OCI-LY1 (cell line): ENCODE measurements around the gene RABGAP1L.

Experiments used
- CTCF ChIP-seq: fragments of 200-600 bp; sonication (generic), shearing (Covaris generic); IDR thresholded peaks from 2 replicates; pipeline ENCODE4 v1.5.1; 2017; ENCODE audit warnings: mild to moderate bottlenecking, antibody characterized with exemption, low read length, moderate library complexity, mixed read lengths
- EZH2 ChIP-seq: fragments of 200-600 bp; sonication (generic), shearing (Covaris generic); IDR thresholded peaks from 2 replicates; pipeline ENCODE4 v1.8.0; 2017; ENCODE audit warnings: borderline replicate concordance, mixed run types, mild to moderate bottlenecking, antibody characterized with exemption, low read length, moderate library complexity, mixed read lengths

DNA sequence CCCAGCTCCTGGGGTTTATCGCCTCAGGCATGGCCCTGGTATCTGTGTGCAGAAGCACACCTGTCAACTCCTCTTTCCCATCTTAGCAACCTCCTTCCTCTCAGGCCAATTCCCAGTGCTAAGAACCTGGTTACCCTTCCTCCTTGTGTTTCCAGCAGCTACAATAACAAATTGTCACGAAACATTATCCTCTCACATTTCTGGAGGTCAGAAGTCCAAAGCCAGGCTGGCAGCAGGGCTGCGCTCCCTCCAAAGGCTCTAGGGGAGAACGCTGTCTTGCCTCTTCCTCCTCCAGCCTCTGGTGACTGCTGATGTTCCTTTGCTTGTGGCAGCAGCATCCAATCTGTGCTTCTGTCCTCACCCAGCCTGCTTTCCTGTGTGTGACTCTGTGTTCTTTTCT is 874.6 kb downstream of the RABGAP1L start:
- TF ChIP-seq CTCF (no peak), EZH2 (no peak)
